Fibroblast of lung (primary cell): ENCODE measurements around the gene ATP7A. TPM values are rescaled to one million over a fixed set of nuclear protein-coding genes. Genes with fewer than 3 reads are reported as not detected.

Source experiments
- DNase-seq, 2 donors: peaks; one replicate each; pipeline versions ENCODE4 v3.0.0 to v3.0.0-alpha.2; 2010; ENCODE audit warnings: low read depth in 2 of 2
- H2AFZ ChIP-seq: 2 replicates; pipeline ENCODE4 v1.5.1; 2012; ENCODE audit warnings: low read length, control low read depth, inconsistent platforms
- H3K27ac ChIP-seq: 2 replicates; pipeline ENCODE4 v1.5.1; 2011; ENCODE audit warnings: low read length, control low read depth; ENCODE audit not compliant: insufficient read depth
- H3K27me3 ChIP-seq: 2 replicates; pipeline ENCODE4 v1.5.1; 2011; ENCODE audit warnings: mild to moderate bottlenecking, low read length; ENCODE audit not compliant: control insufficient read depth, insufficient read depth
- H3K36me3 ChIP-seq: 2 replicates; pipeline ENCODE4 v1.5.1; 2011; ENCODE audit warnings: low read length; ENCODE audit not compliant: control insufficient read depth, insufficient read depth
- H3K4me1 ChIP-seq: 2 replicates; pipeline ENCODE4 v1.5.1; 2011; ENCODE audit warnings: low read length; ENCODE audit not compliant: control insufficient read depth, insufficient read depth; ENCODE audit errors: extremely low read depth
- H3K4me2 ChIP-seq: 2 replicates; pipeline ENCODE4 v1.5.1; 2011; ENCODE audit warnings: low read length, control low read depth; ENCODE audit not compliant: insufficient read depth; ENCODE audit errors: extremely low read depth
- H3K4me3 ChIP-seq, 4 experiments: fragments of 200-600 bp in 1 of 4; sonication (generic) in 1 of 4; replicated peaks in 1 of 4; 2 replicates each; pipeline ENCODE4 v1.5.1; 2011 to 2016; ENCODE audit warnings: low read length in 4 of 4, low read depth in 3 of 4, mild to moderate bottlenecking in 3 of 4, control low read depth in 2 of 4, inconsistent platforms in 1 of 4, mixed read lengths in 1 of 4; ENCODE audit not compliant: insufficient read depth in 1 of 4; ENCODE audit errors: control extremely low read depth in 1 of 4
- H3K79me2 ChIP-seq: 2 replicates; pipeline ENCODE4 v1.5.1; 2012; ENCODE audit warnings: mild to moderate bottlenecking, low read length, inconsistent platforms; ENCODE audit not compliant: control insufficient read depth, insufficient read depth
- H3K9ac ChIP-seq: 2 replicates; pipeline ENCODE4 v1.5.1; 2011; ENCODE audit warnings: mild to moderate bottlenecking, low read length, control low read depth; ENCODE audit not compliant: insufficient read depth
- H3K9me3 ChIP-seq: 2 replicates; pipeline ENCODE4 v1.5.1; 2012; ENCODE audit warnings: low read depth, low read length; ENCODE audit not compliant: control insufficient read depth, insufficient read depth
- H4K20me1 ChIP-seq: 2 replicates; pipeline ENCODE4 v1.5.1; 2011; ENCODE audit warnings: low read length; ENCODE audit not compliant: control insufficient read depth, insufficient read depth; ENCODE audit errors: extremely low read depth
- EZH2 ChIP-seq: IDR thresholded peaks from 2 replicates; pipeline ENCODE4 v1.5.1; 2012; ENCODE audit warnings: low read length, control low read depth, mild to moderate bottlenecking; ENCODE audit errors: missing control alignments
- polyA plus RNA-seq, 2 donors: library from polyadenylated mRNA; depleted of rRNA in 1 of 2; stranded (reverse) in 1 of 2; unstranded in 1 of 2; fragments of >200 nt; gene quantifications; 2 replicates each; pipeline ENCODE4 v1.2.1, GENCODE V29; 2011 to 2012; ENCODE audit warnings: missing spikeins in 1 of 2
- total RNA-seq: library from RNA; depleted of rRNA; stranded (reverse); fragments of >200 nt; gene quantifications from 2 replicates; pipeline ENCODE4 v1.2.1, GENCODE V29; 2014
- TF ChIP-seq, protein P1 (sequence below), 2 donors: IDR thresholded peaks in 1 of 2; conservative IDR thresholded peaks in 1 of 2; 1 replicate in 1 of 2; 2 replicates in 1 of 2; pipeline ENCODE4 v1.5.1; 2011 to 2012; ENCODE audit warnings: low read length in 2 of 2, control low read depth in 1 of 2, inconsistent platforms in 1 of 2, low read depth in 1 of 2, mild to moderate bottlenecking in 1 of 2

The ATP7A gene
- total and polyA plus RNA-seq, 2 donors (not counting 1 experiment from before 2014, with no cell fraction given): 12.2 to 18.3 TPM

DNA sequence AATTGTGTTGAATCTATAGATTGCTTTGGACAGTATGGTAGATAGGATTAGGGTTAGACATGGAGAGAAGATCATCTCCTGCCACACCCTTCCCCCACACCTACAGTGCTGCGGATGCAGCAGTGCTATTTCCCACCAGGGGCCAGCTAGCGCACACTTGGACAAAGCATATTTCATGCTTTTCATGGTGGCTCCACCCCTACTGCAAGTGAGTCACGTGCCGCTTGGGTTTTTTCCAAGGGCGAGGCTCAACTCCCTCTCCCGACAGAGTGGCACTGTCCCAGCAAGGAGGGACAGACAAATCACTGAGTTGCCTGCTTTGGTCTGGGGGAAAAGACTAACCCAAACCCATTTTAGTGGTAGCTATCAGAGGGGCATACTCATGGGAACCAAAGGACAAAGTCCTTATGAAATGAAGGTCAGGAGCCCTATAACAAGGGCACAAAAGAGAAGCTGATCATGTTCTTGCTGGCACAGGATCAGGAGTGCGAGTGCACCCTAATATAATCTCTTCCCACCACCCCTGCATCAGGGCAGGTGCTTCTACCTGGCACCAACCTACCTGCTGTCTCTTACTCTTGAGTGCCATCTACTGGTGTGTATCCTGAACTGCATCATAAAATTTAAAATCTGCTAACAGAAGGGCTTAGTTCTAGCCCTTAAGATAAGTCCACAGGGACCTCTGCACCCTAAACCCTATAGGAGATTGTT, 114.0 kb downstream of the ATP7A start:
- H4K20me1 ChIP-seq: no peaks in the 10 kb centered on the region
- H3K4me2 ChIP-seq: no peak overlapping the region
- TF ChIP-seq, protein P1, sequence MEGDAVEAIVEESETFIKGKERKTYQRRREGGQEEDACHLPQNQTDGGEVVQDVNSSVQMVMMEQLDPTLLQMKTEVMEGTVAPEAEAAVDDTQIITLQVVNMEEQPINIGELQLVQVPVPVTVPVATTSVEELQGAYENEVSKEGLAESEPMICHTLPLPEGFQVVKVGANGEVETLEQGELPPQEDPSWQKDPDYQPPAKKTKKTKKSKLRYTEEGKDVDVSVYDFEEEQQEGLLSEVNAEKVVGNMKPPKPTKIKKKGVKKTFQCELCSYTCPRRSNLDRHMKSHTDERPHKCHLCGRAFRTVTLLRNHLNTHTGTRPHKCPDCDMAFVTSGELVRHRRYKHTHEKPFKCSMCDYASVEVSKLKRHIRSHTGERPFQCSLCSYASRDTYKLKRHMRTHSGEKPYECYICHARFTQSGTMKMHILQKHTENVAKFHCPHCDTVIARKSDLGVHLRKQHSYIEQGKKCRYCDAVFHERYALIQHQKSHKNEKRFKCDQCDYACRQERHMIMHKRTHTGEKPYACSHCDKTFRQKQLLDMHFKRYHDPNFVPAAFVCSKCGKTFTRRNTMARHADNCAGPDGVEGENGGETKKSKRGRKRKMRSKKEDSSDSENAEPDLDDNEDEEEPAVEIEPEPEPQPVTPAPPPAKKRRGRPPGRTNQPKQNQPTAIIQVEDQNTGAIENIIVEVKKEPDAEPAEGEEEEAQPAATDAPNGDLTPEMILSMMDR (conservative IDR thresholded peaks at IDR 0.05 in 1 of 2, IDR thresholded peaks at IDR 0.05 in 1 of 2; ENCODE audit: low read depth in 1 of 2, low read length in 2 of 2): peak; percentile 37 to 58
- TF ChIP-seq EZH2: no peak
- H3K27me3 ChIP-seq: no peaks in the 10 kb centered on the region
- peak; percentile 14 to 26 for DNase-seq
- no peak overlapping the region for H3K9ac ChIP-seq
- no peaks in the 10 kb centered on the region for H3K79me2 ChIP-seq
- H3K36me3 ChIP-seq: no peaks in the 10 kb centered on the region
- no peaks in the 10 kb centered on the region for H3K4me1 ChIP-seq
- no peak overlapping the region for H2AFZ ChIP-seq
- H3K9me3 ChIP-seq: no peaks in the 10 kb centered on the region
- H3K27ac ChIP-seq: no peak overlapping the region
- H3K4me3 ChIP-seq: no peak overlapping the region

DNA sequence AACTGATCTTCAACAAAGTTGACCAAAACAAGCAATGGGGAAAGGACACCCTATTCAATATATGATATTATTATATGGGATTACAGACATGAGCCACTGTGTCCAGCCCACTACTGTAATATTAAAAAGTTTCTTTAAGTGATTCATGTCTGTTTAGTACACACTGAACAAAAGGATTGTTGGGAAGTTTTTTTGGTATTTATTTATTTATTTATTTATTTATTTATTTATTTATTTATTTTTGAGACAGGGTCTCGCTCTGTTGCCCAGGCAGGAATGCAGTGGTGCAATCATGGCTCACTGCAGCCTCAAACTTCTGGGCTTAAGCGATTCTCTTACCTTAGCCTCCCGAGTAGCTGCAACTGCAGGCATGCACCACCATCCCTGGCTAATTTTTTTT, 117.3 kb downstream of the ATP7A start:
- Histone ChIP-seq H3K36me3 (no peaks in the 10 kb centered on the region), H4K20me1 (no peaks in the 10 kb centered on the region), H3K4me1 (no peaks in the 10 kb centered on the region), H2AFZ (no peak overlapping the region), H3K4me2 (no peak overlapping the region), H3K9ac (no peak overlapping the region), H3K9me3 (no peaks in the 10 kb centered on the region), H3K79me2 (no peaks in the 10 kb centered on the region), H3K27me3 (no peaks in the 10 kb centered on the region), H3K4me3 (no peak overlapping the region), H3K27ac (no peak overlapping the region)
- no peak for DNase-seq
- TF ChIP-seq EZH2: no peak
- TF ChIP-seq, protein P1 (conservative IDR thresholded peaks at IDR 0.05 in 1 of 2, IDR thresholded peaks at IDR 0.05 in 1 of 2; ENCODE audit: low read depth in 1 of 2, low read length in 2 of 2): no peak

DNA sequence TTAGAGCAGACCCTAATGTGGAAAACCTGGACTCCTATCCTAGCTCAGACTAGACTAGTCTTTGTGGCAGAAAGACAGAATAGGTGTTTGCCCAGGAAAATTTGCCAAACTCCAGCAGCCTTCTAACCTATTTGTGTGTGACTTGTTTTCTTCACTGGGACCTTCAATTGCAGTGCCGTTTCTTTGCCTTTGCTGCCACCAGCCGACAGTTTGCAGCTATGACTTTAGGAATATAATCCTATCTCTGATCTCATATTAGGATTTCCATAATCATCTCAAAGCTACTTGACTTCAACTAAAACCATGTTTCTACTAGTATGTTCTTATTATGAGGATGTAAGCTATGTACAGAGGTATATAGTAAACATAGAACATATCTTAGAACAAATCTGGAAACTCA, 119.2 kb downstream of the ATP7A start:
- peak; percentile 6 to 41 for DNase-seq
- Histone ChIP-seq H3K27ac (no peak overlapping the region), H3K9ac (no peak overlapping the region), H3K9me3 (no peaks in the 10 kb centered on the region), H4K20me1 (no peaks in the 10 kb centered on the region), H3K79me2 (no peaks in the 10 kb centered on the region), H3K36me3 (no peaks in the 10 kb centered on the region), H3K4me1 (no peaks in the 10 kb centered on the region), H3K27me3 (no peaks in the 10 kb centered on the region), H3K4me2 (no peak overlapping the region), H3K4me3 (no peak overlapping the region), H2AFZ (no peak overlapping the region)
- TF ChIP-seq, protein P1 (conservative IDR thresholded peaks at IDR 0.05 in 1 of 2, IDR thresholded peaks at IDR 0.05 in 1 of 2; ENCODE audit: low read depth in 1 of 2, low read length in 2 of 2): peak; percentile 38 to 46
- no peak for TF ChIP-seq EZH2
